Fibroblast of peridontal ligament (primary cell): ENCODE measurements around the gene MACROD1.
"Not testable (repeated sequence)": the region's sequence is repeated elsewhere in the genome, so short reads cannot be mapped to it uniquely, and the experiment has no call there.

Experiments
- DNase-seq: peaks from one replicate; pipeline ENCODE4 v3.0.0-alpha.2; 2010; ENCODE audit errors: extremely low read depth

MACROD1 gene

GRCh38 chr11:64058494-64058893 lies 107.4 kb downstream of the MACROD1 start:
- no peak for DNase-seq

- DNase-seq, result no peak
These were observed 108.0 kb downstream of the MACROD1 start for GRCh38 chr11:64057890-64058289.

GRCh38 chr11:64056861-64057260 lies 109.1 kb downstream of the MACROD1 start:
- no peak for DNase-seq

GRCh38 chr11:64056213-64056785 lies 109.6 kb downstream of the MACROD1 start:
- no peak for DNase-seq

- DNase-seq, result no peak
These were observed 110.8 kb downstream of the MACROD1 start for GRCh38 chr11:64055077-64055476.

GRCh38 chr11:64053699-64054098 lies 112.2 kb downstream of the MACROD1 start:
- no peak for DNase-seq

- DNase-seq, result no peak
These were observed 112.8 kb downstream of the MACROD1 start for GRCh38 chr11:64052938-64053622.

GRCh38 chr11:64052436-64052835 lies 113.5 kb downstream of the MACROD1 start:
- no peak for DNase-seq

- DNase-seq, result no peak
These were observed 114.6 kb downstream of the MACROD1 start for GRCh38 chr11:64051297-64051696.

GRCh38 chr11:64049509-64049908 lies 116.4 kb downstream of the MACROD1 start:
- DNase-seq, result no peak

- no peak for DNase-seq
These were observed 117.7 kb downstream of the MACROD1 start for GRCh38 chr11:64048042-64048854.

- not testable (repeated sequence) for DNase-seq
These were observed 118.5 kb downstream of the MACROD1 start for GRCh38 chr11:64047373-64047772.

- no peak for DNase-seq
These were observed 120.2 kb downstream of the MACROD1 start for GRCh38 chr11:64045700-64046099.

GRCh38 chr11:64044730-64045393 lies 121.1 kb downstream of the MACROD1 start:
- no peak for DNase-seq

- DNase-seq, result no peak
These were observed 122.4 kb downstream of the MACROD1 start for GRCh38 chr11:64043545-64043944.

GRCh38 chr11:64042301-64042700 lies 123.6 kb downstream of the MACROD1 start:
- no peak for DNase-seq

- DNase-seq, result no peak
These were observed 124.1 kb downstream of the MACROD1 start for GRCh38 chr11:64041846-64042245.

GRCh38 chr11:64040684-64041322 lies 125.1 kb downstream of the MACROD1 start:
- no peak for DNase-seq

GRCh38 chr11:64039012-64039665 lies 126.8 kb downstream of the MACROD1 start:
- DNase-seq, result no peak

GRCh38 chr11:64038500-64038899 lies 127.4 kb downstream of the MACROD1 start:
- no peak for DNase-seq

- DNase-seq, result no peak
These were observed 128.8 kb downstream of the MACROD1 start for GRCh38 chr11:64037027-64037634.
